GM12865 (cell line): ENCODE measurements around the gene FAM89B.

Experiments
- DNase-seq: peaks from one replicate; pipeline ENCODE4 v3.0.0; 2010; ENCODE audit warnings: low read depth
- H3K4me3 ChIP-seq: 2 replicates; pipeline ENCODE4 v1.5.1; 2011; ENCODE audit warnings: mild to moderate bottlenecking, low read depth, low read length, control low read depth
- TF ChIP-seq, protein P1 (sequence below): IDR thresholded peaks from 2 replicates; pipeline ENCODE4 v1.5.1; 2011; ENCODE audit warnings: low read length, control low read depth, low read depth, inconsistent platforms; ENCODE audit not compliant: insufficient read depth; ENCODE audit errors: missing control alignments

FAM89B gene

DNA sequence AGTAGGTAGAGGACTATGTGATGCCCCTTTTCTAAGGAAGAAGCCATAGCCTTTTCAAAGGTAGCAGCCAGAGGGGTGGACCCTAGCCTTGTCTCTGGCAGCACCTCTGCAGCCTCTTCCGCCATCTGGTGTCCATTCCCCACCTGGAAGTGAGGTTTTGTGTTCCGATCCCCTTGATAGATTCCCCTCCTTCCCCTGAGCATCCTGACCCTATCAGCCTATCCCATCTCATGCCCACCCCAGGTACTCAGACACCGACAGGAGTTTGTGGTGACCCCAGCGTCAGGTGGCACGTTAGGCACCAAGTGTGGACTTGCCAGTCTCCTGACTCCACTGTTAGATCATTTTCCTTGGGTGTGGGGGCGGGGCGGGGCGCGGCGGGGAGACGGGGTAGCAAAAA, 398 bp upstream of the FAM89B start:
- DNase-seq = no peak
- peak overlapping the region; percentile 60 for H3K4me3 ChIP-seq
- TF ChIP-seq, protein P1, sequence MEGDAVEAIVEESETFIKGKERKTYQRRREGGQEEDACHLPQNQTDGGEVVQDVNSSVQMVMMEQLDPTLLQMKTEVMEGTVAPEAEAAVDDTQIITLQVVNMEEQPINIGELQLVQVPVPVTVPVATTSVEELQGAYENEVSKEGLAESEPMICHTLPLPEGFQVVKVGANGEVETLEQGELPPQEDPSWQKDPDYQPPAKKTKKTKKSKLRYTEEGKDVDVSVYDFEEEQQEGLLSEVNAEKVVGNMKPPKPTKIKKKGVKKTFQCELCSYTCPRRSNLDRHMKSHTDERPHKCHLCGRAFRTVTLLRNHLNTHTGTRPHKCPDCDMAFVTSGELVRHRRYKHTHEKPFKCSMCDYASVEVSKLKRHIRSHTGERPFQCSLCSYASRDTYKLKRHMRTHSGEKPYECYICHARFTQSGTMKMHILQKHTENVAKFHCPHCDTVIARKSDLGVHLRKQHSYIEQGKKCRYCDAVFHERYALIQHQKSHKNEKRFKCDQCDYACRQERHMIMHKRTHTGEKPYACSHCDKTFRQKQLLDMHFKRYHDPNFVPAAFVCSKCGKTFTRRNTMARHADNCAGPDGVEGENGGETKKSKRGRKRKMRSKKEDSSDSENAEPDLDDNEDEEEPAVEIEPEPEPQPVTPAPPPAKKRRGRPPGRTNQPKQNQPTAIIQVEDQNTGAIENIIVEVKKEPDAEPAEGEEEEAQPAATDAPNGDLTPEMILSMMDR = peak; percentile 21

DNA sequence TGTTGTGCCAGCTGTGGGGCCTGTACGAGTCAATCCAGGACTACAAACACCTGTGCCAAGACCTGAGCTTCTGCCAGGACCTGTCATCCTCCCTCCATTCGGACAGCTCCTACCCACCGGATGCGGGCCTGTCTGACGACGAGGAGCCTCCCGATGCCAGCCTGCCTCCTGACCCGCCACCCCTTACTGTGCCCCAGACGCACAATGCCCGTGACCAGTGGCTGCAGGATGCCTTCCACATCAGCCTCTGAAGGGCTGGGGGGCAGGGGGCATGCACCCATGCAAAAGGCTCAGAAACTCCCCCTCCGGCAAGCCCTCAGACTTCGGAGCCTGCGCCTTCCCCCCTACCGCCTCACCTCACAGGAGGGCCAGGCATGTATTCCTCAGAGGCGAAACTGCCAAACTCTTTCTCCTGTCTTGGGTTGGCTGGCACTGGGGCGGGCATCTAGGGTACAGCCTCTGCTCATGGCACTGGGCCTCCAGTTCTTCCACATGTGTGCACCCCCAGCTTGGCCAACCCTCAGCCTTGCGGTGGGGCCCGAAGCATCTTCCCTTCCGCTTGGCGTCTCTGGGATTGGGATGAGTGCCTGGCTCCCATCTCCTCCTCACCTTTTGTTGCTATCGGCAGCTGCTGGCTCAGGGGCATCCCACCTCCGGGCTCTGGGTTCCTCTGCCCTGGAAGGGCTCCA, 1.2 kb downstream of the FAM89B start:
- H3K4me3 ChIP-seq = peak overlapping the region; percentile 60

DNA sequence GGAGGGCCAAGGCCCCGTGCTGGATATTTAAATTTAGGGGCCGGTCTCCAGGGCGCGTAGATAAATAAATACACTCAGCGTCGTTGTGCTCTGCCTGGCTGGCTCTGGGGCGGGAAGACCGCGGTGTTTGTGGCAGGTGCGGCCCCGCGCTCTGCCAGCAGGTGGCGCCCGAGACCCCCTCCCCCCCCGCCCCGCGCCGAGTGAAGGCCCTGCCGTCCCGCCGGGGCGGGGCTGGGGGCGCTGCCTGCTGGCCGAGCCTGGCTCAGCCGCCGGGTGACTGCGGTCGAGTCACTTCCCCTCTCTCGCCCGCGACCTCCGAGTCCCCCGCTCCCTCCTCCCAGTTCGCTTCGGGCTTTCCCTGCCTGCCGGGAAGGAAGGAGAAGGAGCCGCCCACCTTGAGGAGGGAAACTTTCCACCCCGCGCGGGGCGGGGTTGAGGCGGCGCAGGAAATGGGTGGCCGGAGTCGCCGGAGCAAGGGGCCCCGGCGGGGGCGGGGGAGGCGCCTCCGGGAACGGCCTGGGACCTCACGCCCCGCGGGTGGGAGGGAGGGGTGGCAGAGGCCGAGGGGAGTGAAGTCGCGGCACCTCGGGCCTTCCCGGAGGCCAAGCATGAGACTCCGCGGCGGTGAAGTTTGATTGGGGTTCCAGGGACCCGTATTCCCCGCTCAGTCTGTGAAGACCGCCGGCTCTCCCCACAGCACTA, 1.9 kb downstream of the FAM89B start:
- DNase-seq = peak; percentile 98
- TF ChIP-seq, protein P1 = peak; percentile 78
- peak overlapping the region; percentile 71 for H3K4me3 ChIP-seq

More for the DNA sequence above, 1.2 kb downstream of the FAM89B start:
- TF ChIP-seq, protein P1 = no peak
- no peak for DNase-seq

DNA sequence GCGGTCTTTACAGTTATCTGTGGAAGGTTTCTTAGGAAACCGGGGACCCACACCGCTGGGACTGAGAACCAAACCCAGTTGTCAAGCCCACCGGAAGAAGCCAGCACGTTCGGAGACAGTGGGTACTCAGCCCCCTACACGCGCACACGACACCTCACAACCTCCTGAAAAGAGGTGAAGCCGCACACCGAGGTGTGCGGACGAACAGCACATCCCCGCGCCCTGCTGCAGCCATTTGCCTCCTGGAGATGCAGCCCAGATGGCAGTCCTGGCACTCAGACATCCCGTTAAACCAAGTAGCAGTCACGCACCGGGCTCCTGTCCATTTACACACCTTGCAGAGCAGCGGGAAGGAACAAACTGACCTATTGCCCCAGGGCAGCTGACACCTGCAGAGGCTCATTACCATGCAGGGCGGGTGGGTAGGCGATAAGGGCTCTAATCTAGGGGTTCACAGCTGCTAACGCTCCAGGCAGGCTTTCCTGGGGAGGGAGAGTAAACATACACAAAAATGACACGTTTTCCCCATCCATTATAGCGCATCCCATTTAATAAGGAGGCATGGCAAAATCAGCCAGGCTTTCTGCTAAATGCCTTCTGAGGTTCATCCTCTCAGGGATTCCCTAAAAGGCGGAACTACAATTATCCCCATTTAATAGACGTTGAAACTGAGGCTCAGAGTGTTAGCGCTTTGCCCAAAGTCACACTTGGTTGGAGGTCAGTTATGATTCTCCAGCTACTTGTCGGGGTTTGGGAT, 2.7 kb downstream of the FAM89B start:
- TF ChIP-seq, protein P1 = no peak
- H3K4me3 ChIP-seq = peak overlapping the region; percentile 71
- DNase-seq = no peak

DNA sequence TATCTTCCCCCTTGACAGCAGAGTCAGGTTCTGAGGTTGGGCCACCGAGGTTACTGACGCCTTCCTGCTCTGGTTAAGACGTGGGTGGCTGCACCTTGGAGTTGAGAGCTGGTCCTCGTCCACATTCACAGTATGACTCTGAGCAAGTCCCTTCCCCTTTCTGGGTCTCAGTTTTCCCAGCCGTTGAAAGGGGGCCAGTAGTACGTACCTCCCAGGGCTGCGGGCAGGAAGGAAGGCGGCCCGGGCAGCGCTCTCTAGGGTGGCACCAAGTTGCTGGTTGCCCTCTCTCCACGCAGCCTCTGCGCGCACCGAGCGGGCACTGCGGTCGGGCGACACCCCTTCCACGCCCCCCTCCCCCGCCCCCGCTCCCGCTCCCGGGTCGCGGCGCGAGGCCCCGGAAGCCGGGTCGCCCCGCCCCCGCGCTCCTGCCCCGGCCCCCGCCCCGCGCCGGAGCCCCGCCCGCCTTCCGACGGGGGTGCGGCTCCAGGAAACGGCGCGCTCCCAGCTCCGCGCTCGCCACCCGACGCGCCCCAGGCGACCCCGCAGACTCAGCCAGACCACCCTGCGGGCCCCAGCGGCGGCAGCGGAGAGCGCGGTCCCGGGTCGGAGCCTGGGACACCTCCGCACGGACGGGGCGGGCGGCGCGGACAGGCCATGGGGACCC, 3.4 kb downstream of the FAM89B start, which contains the start of gene EHBP1L1:
Gene EHBP1L1 (plus strand): TSS at position 486 of the 664 bp plus-strand sequence. CDS start 250 bp downstream, outside the sequence.
- DNase-seq = peak; percentile 87
- peak within 1 kb of the TSS; percentile 98 for H3K4me3 ChIP-seq
- TF ChIP-seq, protein P1 = no peak

DNA sequence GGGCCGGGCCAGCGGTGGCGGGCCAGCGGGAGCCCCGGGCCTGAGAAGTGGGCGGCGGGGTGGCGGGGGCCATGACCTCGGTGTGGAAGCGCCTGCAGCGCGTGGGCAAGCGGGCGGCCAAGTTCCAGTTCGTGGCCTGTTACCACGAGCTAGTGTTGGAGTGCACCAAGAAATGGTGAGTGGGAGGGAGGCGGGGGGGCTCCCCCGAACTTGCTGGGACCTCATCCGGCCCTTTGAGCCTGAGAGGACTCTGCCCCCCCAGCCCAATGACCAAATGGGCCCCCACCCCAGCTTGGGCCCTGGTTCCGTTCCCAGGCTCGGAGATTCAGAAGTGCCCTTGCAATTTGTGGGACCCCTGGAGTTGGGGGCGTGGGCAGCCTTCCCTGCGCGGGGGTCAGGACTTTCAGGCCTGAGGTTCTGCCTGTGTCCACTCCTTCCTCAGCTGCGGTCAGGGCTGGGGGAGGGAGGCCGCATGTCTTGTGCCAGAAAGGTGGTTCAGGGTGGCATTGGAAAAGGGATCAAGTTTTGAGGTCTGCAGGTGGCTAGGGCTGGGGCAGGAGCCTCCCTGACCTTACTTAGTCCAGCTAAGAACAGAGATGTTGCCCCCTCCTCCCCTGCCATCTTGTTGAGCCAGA, 4.0 kb downstream of the FAM89B start:
- no peak for DNase-seq
- TF ChIP-seq, protein P1 = no peak
- peak overlapping the region; percentile 98 for H3K4me3 ChIP-seq
